Measurements from ENCODE around the gene ACOXL.
"Not testable (repeated sequence)": the region's sequence is repeated elsewhere in the genome, so short reads cannot be mapped to it uniquely, and the experiment has no call there.

Gene ACOXL

DNA sequence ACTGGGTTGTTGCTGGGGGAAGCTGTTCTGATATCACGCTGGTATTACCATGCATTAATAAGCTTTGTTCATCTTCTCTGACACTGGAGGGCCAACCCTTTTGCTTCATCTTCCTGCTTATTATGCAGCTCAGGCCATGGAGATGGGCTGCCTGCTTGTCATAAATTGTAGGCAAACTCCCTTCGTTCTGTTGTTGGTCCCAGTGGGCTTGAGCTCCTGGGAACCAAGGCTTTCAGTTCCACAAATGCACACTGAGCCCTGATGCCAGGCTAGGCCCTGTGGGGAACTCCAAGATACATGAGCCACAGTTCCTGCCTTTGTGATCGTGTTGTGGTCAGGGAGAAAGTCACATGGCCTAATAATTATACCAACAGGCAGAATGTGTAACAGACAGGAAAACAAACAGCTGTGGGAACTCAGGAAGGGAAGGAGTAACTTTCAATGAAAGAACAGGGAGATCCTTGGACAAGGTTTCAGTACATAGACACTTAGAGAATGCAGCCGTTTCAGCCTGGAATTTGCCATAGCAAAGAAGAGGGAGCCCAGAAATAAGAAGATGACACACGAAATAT lies 339.3 kb downstream of the ACOXL start:
- no peaks in the 10 kb centered on the region for H3K27me3 Mint-ChIP-seq
- H3K4me3 Mint-ChIP-seq: no peak overlapping the region
- peaks cover 15% of the 10 kb centered on the region for H3K36me3 Mint-ChIP-seq
- ATAC-seq: peak; percentile 87
- peaks cover 11% of the 10 kb centered on the region for H3K9me3 Mint-ChIP-seq
- no peak overlapping the region for H3K27ac Mint-ChIP-seq
- H3K4me1 Mint-ChIP-seq: peaks cover 19% of the 10 kb centered on the region

DNA sequence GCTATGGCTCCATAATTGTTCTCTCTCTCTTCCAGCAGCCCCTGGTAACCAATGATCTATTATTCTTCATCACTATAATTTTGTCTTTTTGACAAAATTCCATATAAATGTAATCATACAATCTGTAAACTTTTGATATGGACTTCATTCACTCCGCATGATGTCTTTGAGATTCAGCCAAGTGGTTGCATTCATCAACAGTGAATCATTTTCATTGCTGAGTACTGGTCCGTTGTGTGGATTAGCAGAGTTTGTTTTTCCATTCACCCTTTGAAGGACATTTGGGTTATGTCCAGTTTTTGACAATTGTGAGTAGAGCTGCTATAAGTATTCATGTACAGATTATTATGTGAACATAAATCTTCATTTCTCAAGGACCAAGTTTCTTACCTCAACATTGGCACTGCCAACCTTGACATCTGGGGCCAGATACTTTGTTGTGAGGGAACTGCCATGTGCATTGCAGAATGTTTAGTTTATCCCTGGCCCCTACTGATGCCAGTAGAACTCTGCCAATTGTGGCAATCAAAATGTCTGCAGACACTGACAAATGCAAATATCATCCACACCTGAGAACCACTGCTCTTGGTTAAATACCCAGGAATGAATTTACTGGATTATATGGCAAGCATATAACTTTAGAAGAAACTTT lies 340.0 kb downstream of the ACOXL start:
- Mint-ChIP-seq H3K27ac (no peak overlapping the region), H3K4me3 (no peak overlapping the region), H3K36me3 (peaks cover 19% of the 10 kb centered on the region), H3K9me3 (peaks cover 14% of the 10 kb centered on the region), H3K27me3 (peaks cover under 1% of the 10 kb centered on the region), H3K4me1 (peaks cover 19% of the 10 kb centered on the region)
- ATAC-seq: no peak

DNA sequence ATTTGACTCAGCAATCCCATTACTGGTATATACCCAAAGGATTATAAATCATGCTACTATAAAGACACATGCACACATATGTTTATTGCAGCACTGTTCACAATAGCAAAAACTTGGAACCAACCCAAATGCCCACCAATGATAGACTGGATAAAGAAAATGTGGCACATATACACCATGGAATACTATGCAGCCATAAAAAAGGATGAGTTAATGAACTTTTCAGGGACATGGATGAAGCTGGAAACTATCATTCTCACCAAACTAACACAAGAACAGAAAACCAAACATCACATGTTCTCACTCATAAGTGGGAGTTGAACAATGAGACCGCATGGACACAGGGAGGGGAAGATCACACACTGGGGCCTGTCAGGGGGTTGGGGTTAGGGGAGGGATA lies 350.3 kb downstream of the ACOXL start:
- H3K27ac Mint-ChIP-seq, H3K36me3 Mint-ChIP-seq, H3K9me3 Mint-ChIP-seq, H3K4me3 Mint-ChIP-seq, H3K4me1 Mint-ChIP-seq, ATAC-seq: not testable (repeated sequence)
- H3K27me3 Mint-ChIP-seq: peaks cover 61% of the 10 kb centered on the region

DNA sequence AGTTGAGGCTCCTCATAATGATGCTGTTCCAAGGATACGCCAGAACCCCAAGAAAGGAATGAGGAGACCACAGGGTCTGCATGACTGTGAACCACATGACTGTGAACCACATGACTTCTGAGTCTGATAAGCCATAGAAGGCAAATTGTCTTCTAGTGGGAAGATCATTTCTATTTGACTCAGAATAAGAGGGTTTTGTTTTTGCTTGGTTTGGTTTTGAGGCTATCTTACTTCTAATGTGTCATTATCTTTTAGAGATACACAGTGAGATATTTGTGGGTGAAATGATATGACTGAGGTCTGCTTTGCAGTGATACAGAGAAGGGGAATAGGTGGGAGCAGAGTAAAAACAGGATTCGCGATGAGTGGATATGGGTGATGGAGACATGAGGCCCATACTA lies 359.4 kb downstream of the ACOXL start:
- peak; percentile 60 for ATAC-seq
- Mint-ChIP-seq H3K36me3 (no peaks in the 10 kb centered on the region), H3K27me3 (no peaks in the 10 kb centered on the region), H3K4me3 (no peak overlapping the region), H3K4me1 (peaks cover 6% of the 10 kb centered on the region), H3K9me3 (no peaks in the 10 kb centered on the region), H3K27ac (no peak overlapping the region)

DNA sequence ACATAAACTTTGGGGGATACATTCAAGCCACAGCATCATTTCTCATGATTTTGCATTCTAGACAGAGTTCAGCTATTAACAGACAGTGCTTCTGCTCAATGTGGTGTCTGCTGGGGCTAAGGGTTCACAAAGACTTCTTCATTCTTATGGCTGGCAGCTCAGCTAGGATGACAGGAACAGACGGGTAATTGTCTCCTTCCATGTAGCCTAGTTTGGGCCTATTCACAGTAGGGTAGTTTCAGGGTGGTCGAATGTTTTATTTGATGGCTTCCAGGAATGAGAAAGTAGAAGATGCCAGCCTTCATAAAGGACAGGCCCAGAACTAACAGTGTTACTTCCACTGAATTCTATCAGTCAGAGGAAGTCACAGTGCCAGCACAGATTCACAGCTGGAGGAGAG lies 362.3 kb downstream of the ACOXL start:
- no peaks in the 10 kb centered on the region for H3K27me3 Mint-ChIP-seq
- no peaks in the 10 kb centered on the region for H3K36me3 Mint-ChIP-seq
- no peak for ATAC-seq
- no peak overlapping the region for H3K27ac Mint-ChIP-seq
- no peak overlapping the region for H3K4me3 Mint-ChIP-seq
- H3K4me1 Mint-ChIP-seq: peaks cover 7% of the 10 kb centered on the region
- H3K9me3 Mint-ChIP-seq: no peaks in the 10 kb centered on the region

DNA sequence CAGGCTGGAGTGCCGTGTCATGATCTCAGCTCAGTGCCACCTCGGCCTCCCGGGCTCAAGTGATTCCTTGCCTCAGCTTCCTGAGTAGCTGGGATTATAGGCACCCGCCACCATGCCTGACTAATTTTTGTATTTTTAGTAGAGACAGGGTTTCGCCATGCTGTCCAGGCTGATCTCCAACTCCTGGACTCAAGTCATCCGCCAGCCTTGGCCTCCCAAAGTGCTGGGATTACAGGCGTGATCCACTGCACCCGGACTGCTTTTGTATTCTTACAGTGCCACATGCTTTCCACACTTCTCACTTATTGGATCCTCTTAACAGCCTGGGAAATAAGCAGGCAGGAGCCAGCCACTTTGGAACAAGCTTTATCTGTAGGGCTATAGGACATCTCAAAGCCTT lies 363.1 kb downstream of the ACOXL start:
- H3K9me3 Mint-ChIP-seq: no peaks in the 10 kb centered on the region
- ATAC-seq: no peak
- no peaks in the 10 kb centered on the region for H3K36me3 Mint-ChIP-seq
- no peaks in the 10 kb centered on the region for H3K27me3 Mint-ChIP-seq
- peaks cover 15% of the 10 kb centered on the region for H3K4me1 Mint-ChIP-seq
- H3K4me3 Mint-ChIP-seq: no peak overlapping the region
- H3K27ac Mint-ChIP-seq: no peak overlapping the region

DNA sequence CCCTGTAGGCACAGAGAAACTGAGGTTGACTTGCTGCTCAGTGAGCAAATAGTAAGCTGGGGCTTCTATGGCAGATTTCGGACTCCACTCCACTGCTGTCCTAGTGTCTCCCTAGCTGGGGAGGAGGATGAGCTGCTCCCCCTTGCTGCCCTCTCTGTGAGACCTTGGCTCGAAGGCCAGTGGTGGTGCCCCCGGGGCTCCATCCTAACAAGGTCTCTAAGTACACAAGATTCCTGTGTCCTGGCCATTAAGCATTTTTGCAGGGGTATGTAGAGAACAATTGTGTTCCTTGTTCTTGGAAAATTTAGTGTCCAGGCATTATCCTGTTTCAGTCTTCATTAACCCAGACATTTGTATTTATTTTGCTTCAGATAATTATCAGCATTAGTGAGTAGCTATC lies 367.0 kb downstream of the ACOXL start:
- Mint-ChIP-seq H3K9me3 (no peaks in the 10 kb centered on the region), H3K27ac (no peak overlapping the region), H3K36me3 (no peaks in the 10 kb centered on the region), H3K27me3 (no peaks in the 10 kb centered on the region), H3K4me1 (peaks cover 24% of the 10 kb centered on the region), H3K4me3 (no peak overlapping the region)
- no peak for ATAC-seq

DNA sequence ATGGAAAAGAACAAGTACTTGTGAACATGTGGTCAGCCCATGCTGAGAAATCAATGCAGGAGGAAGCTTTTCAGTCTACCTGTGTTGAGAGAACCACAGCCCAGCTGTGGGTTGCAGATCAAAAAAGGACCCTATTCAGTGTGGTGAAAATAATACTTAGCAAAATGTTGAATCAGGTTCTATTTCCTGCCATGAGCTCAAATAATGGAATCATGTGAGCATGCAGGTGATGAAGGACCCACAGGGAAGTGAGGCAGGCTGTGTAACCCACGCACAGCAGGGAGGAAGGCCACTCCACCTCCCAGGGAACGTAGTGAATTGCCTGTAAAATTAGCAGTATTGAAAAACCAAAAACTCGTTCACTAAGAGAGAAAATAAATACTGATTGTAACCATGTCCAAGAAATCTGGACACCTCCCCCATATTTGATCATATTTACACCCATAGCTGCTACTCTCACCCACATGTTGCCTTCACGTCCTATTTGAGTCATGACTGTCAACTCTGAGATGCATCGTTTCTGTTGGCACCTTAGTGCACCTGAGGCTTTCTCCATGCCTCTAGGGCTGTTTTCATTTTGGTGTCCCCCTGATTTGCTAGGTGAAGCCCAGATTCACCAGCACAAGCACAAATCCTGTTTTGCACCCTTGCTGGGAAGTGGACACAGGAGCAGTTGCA lies 367.9 kb downstream of the ACOXL start:
- no peaks in the 10 kb centered on the region for H3K27me3 Mint-ChIP-seq
- H3K36me3 Mint-ChIP-seq: no peaks in the 10 kb centered on the region
- peak; percentile 60 for ATAC-seq
- peak overlapping the region; percentile 31 for H3K27ac Mint-ChIP-seq
- H3K4me1 Mint-ChIP-seq: peaks cover 24% of the 10 kb centered on the region
- H3K9me3 Mint-ChIP-seq: no peaks in the 10 kb centered on the region
- no peak overlapping the region for H3K4me3 Mint-ChIP-seq

DNA sequence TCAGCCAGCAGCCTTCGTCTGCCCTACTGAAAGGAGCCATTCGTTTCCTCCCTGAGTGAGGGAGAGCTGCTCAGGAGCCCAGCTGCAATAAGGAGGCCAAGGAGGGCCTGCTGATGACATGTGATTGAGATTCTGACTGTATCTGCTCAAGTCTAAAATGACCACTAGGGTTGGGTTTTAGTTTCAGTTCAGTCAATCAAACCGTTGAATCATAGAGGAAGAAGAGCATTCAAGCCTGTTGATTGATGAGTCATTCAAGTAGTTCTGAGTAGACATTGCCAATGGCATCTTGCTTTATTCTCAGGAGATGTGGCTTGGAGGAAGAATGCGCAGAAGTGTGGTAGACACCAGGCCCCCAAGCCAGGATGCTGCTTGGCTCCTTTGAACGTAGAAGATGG lies 368.4 kb downstream of the ACOXL start:
- H3K9me3 Mint-ChIP-seq: no peaks in the 10 kb centered on the region
- peak overlapping the region; percentile 31 for H3K27ac Mint-ChIP-seq
- peaks cover 2% of the 10 kb centered on the region for H3K27me3 Mint-ChIP-seq
- peak overlapping the region; percentile 8 for H3K4me3 Mint-ChIP-seq
- peak; percentile 89 for ATAC-seq
- peaks cover 25% of the 10 kb centered on the region for H3K4me1 Mint-ChIP-seq
- H3K36me3 Mint-ChIP-seq: no peaks in the 10 kb centered on the region

DNA sequence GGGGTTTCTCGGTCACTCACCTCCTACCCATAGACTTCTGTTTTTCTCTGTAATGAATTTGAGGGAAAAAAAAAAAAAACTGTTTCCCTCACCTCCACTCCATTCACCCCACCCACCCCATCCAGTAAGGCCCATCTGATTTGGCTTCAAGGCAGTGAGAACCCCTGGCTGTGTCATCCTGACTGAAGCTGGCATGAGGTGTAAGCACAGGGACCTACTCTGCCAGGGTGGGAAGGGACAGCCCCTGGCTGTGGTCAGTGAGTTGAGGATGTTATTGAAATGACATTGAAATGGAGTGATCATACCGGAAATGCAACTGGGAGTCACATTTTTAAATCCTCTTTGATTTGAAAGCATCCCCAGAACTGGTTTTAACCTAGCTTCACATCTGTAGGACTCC lies 369.2 kb downstream of the ACOXL start:
- ATAC-seq: peak; percentile 56
- peaks cover 8% of the 10 kb centered on the region for H3K27me3 Mint-ChIP-seq
- H3K27ac Mint-ChIP-seq: no peak overlapping the region
- no peaks in the 10 kb centered on the region for H3K9me3 Mint-ChIP-seq
- peaks cover 33% of the 10 kb centered on the region for H3K4me1 Mint-ChIP-seq
- peaks cover 4% of the 10 kb centered on the region for H3K36me3 Mint-ChIP-seq
- no peak overlapping the region for H3K4me3 Mint-ChIP-seq

DNA sequence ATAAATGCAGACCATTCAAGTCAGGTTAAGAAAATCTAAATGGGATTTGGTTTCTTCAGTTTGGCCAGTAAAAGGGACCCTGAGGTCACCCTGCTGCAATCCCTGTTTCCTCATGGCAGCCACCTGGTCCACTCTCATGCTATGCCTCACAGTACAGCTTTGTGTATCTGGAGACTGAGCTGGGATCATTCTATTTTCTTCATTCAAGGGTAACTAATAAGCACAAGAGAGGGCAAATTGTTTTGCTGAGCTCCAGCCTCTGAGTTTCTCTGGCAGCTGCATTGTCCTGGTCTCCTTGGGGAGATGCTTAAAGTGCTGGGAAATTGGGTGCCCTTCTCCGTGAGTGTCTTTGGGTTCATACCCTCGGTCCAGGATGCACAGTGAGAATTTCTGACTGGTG lies 369.8 kb downstream of the ACOXL start:
- no peak for ATAC-seq
- Mint-ChIP-seq H3K4me1 (peaks cover 33% of the 10 kb centered on the region), H3K27ac (no peak overlapping the region), H3K9me3 (peaks cover 2% of the 10 kb centered on the region), H3K36me3 (peaks cover 4% of the 10 kb centered on the region), H3K4me3 (no peak overlapping the region), H3K27me3 (peaks cover 8% of the 10 kb centered on the region)

DNA sequence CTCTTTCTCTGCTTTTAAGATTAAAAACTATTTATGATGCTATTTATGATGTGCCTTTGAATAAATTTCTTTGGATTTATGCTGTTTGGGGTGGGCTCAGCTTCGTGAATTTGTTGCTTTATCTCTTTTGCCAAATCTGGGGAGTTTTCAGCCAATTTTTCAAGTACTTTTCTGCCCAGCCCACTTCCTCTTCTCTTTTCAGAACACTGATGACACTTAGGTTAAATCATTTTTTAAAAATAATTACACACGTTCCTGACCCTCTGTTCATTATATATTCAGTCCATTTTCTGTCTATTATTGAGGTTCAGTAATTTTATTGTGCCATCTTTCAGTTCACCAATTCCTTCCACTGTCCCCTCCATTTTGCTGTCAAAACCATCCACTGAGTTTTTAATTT lies 373.6 kb downstream of the ACOXL start:
- Mint-ChIP-seq H3K4me1 (peaks cover 20% of the 10 kb centered on the region), H3K36me3 (peaks cover 4% of the 10 kb centered on the region), H3K27ac (peak overlapping the region; percentile 45), H3K4me3 (no peak overlapping the region), H3K27me3 (peaks cover 8% of the 10 kb centered on the region), H3K9me3 (peaks cover 2% of the 10 kb centered on the region)
- no peak for ATAC-seq

DNA sequence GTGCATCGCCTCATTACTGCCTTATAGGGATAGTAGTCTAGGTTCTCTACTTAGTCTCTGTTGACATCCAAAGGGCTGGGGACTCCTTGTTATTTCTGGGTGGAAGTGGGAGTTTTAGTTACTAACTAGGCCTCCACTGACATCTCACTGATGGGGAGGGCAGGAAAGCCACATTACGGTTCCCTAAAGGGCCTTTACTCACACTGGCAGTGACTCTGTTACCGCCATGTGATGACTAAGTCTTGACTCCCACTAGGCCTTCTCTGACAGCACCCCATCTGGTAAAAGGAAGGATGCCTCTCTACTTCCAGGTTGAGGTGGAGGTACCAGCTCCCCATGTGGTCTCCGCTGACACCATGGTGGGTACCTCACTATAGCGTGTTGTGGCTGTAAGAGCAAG lies 374.3 kb downstream of the ACOXL start:
- no peak overlapping the region for H3K27ac Mint-ChIP-seq
- peak; percentile 39 for ATAC-seq
- H3K27me3 Mint-ChIP-seq: peaks cover 8% of the 10 kb centered on the region

DNA sequence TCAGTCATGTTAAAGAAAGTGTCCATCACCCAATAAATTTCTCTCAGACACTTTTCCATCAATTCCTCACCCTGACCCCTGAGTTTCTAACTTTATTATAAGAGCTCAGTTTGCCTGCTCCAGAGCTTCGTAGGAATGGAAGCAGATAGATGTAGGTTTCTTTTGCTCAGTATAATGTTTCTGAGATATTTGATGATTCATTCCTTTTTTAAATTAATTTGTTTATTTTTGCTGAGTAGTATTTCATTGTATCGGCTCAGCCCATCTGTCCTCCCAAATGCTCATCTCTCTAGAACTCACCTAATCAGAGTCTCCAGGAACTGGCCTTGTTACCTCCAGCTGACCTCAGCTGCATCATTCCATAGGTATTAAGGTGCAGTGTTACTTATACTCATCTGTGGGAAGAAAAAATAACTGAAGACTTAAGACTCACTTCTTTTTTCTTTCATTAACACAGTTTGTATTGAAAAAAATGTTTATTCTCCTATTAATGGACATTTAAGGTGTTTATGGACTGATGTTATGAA lies 376.4 kb downstream of the ACOXL start:
- Mint-ChIP-seq H3K27ac (no peak overlapping the region), H3K4me3 (no peak overlapping the region), H3K9me3 (peaks cover 2% of the 10 kb centered on the region), H3K36me3 (peaks cover 4% of the 10 kb centered on the region), H3K27me3 (peaks cover 19% of the 10 kb centered on the region), H3K4me1 (peaks cover 9% of the 10 kb centered on the region)
- ATAC-seq: no peak

More for the DNA sequence above, 374.3 kb downstream of the ACOXL start:
- Mint-ChIP-seq H3K4me1 (peaks cover 12% of the 10 kb centered on the region), H3K4me3 (no peak overlapping the region), H3K36me3 (peaks cover 4% of the 10 kb centered on the region), H3K9me3 (peaks cover 2% of the 10 kb centered on the region)

DNA sequence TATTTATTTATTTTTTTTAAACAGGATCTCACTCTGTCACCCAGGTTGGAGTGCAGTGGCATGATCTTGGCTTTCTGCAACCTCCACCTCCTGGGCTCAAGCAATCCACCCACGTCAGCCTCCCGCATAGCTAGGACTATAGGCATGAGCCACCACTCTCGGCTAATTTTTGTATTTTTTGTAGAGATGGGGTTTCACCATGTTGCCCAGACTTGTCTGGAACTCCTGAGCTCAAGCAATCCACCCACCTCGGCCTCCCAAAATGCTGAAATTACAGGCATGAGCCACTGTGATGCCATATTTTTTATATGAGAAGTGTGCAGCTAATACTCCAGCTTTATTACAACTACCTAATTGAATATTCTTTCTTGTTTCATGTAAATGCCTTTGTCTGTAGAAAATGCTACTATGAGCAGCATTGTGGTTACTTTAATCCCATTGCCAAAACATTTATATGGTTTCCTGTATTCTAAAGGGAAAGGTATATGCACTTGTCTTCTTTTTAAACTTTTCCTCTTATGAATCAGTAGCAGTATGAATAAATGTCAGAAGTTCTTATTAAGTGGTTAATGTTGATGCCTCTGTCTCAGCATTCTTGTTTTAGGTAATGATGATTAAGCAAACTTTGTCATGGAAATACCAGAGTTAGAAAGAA lies 378.9 kb downstream of the ACOXL start:
- no peak for ATAC-seq
- H3K27me3 Mint-ChIP-seq: peaks cover 12% of the 10 kb centered on the region
- H3K4me3 Mint-ChIP-seq: no peak overlapping the region
- no peak overlapping the region for H3K27ac Mint-ChIP-seq
- peaks cover 2% of the 10 kb centered on the region for H3K9me3 Mint-ChIP-seq
- peaks cover under 1% of the 10 kb centered on the region for H3K36me3 Mint-ChIP-seq
- peaks cover 6% of the 10 kb centered on the region for H3K4me1 Mint-ChIP-seq
